WERI-Rb-1 (cell line): ENCODE results near the gene UPF2.

Source experiments
- DNase-seq: peaks from one replicate; pipeline ENCODE4 v3.0.0-alpha.2; 2020
- H3K27ac ChIP-seq: fragments of 250-450 bp; sonication (Bioruptor Pico); 2 replicates; pipeline ENCODE4 v1.5.1; 2020; ENCODE audit warnings: mild to moderate bottlenecking, moderate library complexity
- H3K27me3 ChIP-seq: fragments of 250-450 bp; sonication (Bioruptor Pico); 2 replicates; pipeline ENCODE4 v1.5.1; 2021; ENCODE audit warnings: mild to moderate bottlenecking, low read depth, moderate library complexity; ENCODE audit not compliant: insufficient read depth, severe bottlenecking
- H3K36me3 ChIP-seq: fragments of 250-450 bp; sonication (Bioruptor Pico); 2 replicates; pipeline ENCODE4 v1.5.1; 2020; ENCODE audit warnings: mild to moderate bottlenecking, moderate library complexity
- H3K4me3 ChIP-seq: 2 replicates; pipeline ENCODE4 v1.5.1; 2011; ENCODE audit warnings: low read depth, mild to moderate bottlenecking, control low read depth, low read length
- H3K9me3 ChIP-seq: fragments of 250-450 bp; sonication (Bioruptor Pico); 2 replicates; pipeline ENCODE4 v1.5.1; 2021; ENCODE audit warnings: mild to moderate bottlenecking, moderate library complexity; ENCODE audit not compliant: severe bottlenecking
- TF ChIP-seq, protein P1 (sequence below): IDR thresholded peaks from 2 replicates; pipeline ENCODE4 v1.5.1; 2011; ENCODE audit warnings: low read depth, mild to moderate bottlenecking, control low read depth, inconsistent platforms, low read length

Gene UPF2

DNA sequence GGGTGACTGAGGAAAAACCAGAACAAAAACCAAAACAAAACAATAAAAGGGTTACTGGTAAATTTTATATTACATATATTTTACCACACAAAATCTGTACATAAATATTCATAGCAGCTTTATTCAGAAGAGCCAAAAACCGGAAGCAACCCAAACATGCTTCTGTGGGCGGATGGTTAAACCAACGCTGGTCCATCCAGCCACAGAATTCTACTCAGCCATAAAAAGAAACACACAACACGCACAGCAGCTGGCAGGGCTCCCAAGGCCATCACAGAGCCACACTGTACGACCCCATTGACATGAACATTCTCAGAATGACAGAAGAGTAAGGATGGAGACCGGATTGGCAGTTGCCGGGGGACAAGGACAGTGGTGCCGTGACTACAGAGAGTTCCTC is 135.9 kb downstream of the UPF2 start:
- no peak for DNase-seq
- H3K9me3 ChIP-seq: no peaks in the 10 kb centered on the region
- TF ChIP-seq, protein P1, sequence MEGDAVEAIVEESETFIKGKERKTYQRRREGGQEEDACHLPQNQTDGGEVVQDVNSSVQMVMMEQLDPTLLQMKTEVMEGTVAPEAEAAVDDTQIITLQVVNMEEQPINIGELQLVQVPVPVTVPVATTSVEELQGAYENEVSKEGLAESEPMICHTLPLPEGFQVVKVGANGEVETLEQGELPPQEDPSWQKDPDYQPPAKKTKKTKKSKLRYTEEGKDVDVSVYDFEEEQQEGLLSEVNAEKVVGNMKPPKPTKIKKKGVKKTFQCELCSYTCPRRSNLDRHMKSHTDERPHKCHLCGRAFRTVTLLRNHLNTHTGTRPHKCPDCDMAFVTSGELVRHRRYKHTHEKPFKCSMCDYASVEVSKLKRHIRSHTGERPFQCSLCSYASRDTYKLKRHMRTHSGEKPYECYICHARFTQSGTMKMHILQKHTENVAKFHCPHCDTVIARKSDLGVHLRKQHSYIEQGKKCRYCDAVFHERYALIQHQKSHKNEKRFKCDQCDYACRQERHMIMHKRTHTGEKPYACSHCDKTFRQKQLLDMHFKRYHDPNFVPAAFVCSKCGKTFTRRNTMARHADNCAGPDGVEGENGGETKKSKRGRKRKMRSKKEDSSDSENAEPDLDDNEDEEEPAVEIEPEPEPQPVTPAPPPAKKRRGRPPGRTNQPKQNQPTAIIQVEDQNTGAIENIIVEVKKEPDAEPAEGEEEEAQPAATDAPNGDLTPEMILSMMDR: no peak
- no peaks in the 10 kb centered on the region for H3K36me3 ChIP-seq
- no peak overlapping the region for H3K27ac ChIP-seq
- no peaks in the 10 kb centered on the region for H3K27me3 ChIP-seq
- H3K4me3 ChIP-seq: no peak overlapping the region

DNA sequence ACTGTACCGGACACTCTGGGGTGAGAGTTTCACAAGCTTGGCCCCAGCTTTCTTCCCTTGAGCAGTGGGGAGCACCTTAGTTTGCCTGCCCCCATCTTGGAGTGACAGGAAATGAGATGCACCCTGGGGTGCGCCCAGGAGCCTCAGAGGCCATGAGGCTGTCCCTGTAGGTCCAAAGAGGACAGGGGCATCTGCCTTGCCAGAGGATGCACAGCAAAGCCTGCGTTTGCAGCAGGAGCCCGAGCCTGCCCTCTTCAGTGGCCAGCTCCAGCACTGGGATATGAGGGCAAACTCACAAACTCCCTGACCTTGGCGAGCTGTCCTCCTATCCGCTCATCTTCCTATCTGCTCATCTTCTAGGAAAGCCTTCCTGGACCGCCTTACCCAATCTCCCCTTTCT is 140.0 kb downstream of the UPF2 start:
- Histone ChIP-seq H3K4me3 (no peak overlapping the region), H3K9me3 (no peaks in the 10 kb centered on the region), H3K27me3 (no peaks in the 10 kb centered on the region), H3K36me3 (no peaks in the 10 kb centered on the region), H3K27ac (no peak overlapping the region)
- DNase-seq: no peak
- TF ChIP-seq, protein P1: no peak

DNA sequence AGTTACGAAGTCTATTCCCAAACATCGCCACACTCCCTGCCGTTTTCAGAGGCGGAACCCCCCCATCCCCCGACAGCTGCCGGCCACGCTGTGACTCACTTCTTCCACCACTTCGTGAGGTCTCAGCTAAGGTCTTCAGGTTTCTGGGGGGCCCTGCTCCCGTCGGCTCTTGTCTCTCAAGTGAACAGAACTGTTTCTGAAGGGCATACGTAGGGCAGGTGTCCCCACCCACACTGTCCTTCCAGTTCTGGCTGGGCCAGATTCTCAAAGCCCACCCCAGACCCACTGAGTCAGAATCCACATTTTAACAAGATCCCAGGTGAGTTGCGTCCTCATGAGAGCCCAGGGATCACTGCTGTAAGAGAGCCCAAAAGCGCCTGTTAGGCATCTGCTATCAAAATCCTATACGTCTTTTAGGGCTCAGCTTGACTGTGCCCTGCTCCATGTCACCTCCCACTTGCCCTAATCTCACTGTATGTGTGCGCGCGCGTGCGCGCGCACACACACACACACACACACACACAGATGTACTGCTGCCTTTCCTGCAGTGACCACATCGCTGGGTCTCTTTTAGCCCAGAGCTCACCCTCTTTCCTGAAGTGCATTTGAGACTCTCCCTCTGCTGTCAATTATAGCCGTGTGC is 140.7 kb downstream of the UPF2 start:
- no peak overlapping the region for H3K4me3 ChIP-seq
- H3K27ac ChIP-seq: no peak overlapping the region
- TF ChIP-seq, protein P1: no peak
- no peaks in the 10 kb centered on the region for H3K27me3 ChIP-seq
- no peak for DNase-seq
- no peaks in the 10 kb centered on the region for H3K9me3 ChIP-seq
- no peaks in the 10 kb centered on the region for H3K36me3 ChIP-seq

DNA sequence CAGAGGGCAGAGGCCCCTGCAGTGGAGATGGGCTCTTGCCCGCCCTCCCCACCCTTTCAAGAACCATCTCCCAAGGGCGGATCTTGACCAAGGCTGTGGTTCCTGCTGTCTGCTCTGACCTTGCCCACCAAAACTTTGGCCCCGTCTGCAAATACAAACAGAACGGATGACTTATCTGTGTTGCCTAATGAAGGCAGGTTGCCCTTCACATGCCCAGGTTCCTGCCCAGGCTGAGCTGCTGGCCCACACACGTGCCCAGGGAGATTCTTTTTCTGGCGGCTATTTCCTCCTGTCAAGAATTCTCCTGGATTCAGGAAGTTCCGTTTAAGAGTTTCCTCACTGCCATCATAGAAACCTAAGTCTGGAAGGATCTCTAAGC is 141.2 kb downstream of the UPF2 start:
- TF ChIP-seq, protein P1: no peak
- no peak for DNase-seq
- Histone ChIP-seq H3K9me3 (no peaks in the 10 kb centered on the region), H3K36me3 (no peaks in the 10 kb centered on the region), H3K4me3 (no peak overlapping the region), H3K27ac (no peak overlapping the region), H3K27me3 (no peaks in the 10 kb centered on the region)

DNA sequence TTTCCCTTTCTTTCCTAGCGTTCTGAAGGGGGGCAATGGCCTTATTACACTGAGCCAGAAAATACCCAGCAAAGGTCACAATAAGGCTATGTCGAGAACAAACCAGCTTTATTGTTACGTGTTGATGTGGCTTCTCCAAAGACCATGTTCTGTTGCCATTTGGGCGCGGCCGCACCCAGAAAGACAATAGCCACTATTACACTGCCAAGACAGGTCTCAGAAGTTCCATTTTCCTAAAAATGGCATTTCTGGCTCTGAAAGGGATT is 141.6 kb downstream of the UPF2 start:
- no peak for DNase-seq
- no peaks in the 10 kb centered on the region for H3K27me3 ChIP-seq
- H3K27ac ChIP-seq: no peak overlapping the region
- TF ChIP-seq, protein P1: no peak
- H3K36me3 ChIP-seq: no peaks in the 10 kb centered on the region
- no peak overlapping the region for H3K4me3 ChIP-seq
- no peaks in the 10 kb centered on the region for H3K9me3 ChIP-seq
